Measurements from ENCODE around the gene PCK1. TPM values are rescaled to one million over a fixed set of nuclear protein-coding genes. Genes with fewer than 3 reads are reported as not detected.

Gene PCK1
- total RNA-seq, 2 donors from 2014 or later = not detected

DNA sequence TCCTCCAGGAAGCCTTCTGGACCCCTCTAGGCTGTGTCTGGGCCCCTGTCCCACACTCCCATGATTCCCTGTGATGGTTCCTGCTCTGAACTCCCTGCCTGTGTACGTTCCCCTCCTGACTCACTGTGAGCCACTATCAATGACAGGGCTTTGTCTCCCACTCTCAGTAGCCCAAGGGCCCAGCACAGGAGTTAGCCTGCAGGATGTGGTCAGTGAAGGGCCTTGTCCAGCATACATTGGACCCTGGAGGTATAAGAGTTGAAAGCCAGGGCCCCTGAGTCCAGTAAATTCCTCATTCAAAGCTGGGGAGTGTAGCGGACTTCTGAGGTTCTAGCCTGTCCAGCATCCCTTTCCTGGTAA, 40.3 kb downstream of the PCK1 start:
- TF ChIP-seq, protein P1, sequence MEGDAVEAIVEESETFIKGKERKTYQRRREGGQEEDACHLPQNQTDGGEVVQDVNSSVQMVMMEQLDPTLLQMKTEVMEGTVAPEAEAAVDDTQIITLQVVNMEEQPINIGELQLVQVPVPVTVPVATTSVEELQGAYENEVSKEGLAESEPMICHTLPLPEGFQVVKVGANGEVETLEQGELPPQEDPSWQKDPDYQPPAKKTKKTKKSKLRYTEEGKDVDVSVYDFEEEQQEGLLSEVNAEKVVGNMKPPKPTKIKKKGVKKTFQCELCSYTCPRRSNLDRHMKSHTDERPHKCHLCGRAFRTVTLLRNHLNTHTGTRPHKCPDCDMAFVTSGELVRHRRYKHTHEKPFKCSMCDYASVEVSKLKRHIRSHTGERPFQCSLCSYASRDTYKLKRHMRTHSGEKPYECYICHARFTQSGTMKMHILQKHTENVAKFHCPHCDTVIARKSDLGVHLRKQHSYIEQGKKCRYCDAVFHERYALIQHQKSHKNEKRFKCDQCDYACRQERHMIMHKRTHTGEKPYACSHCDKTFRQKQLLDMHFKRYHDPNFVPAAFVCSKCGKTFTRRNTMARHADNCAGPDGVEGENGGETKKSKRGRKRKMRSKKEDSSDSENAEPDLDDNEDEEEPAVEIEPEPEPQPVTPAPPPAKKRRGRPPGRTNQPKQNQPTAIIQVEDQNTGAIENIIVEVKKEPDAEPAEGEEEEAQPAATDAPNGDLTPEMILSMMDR (conservative IDR thresholded peaks at IDR 0.05) = no peak
- Histone ChIP-seq H3K9ac (ENCODE audit: extremely low read depth, low read length, poor library complexity, severe bottlenecking) (no peak overlapping the region), H3K36me3 (ENCODE audit: control insufficient read depth, insufficient read depth, low read length) (no peaks in the 10 kb centered on the region), H3K27me3 (ENCODE audit: control insufficient read depth, insufficient read depth, low read length, poor library complexity, severe bottlenecking) (no peaks in the 10 kb centered on the region), H3K9me3 (ENCODE audit: control insufficient read depth, low read length) (no peaks in the 10 kb centered on the region), H3K27ac (ENCODE audit: low read depth, low read length) (no peak overlapping the region), H3K4me3 (ENCODE audit: low read length) (no peak overlapping the region), H3K4me1 (ENCODE audit: control insufficient read depth, insufficient read depth, low read length) (no peaks in the 10 kb centered on the region)
- Mint-ChIP-seq H3K4me3 (no peak overlapping the region), H3K27me3 (ENCODE audit: insufficient read depth) (peaks cover 5% of the 10 kb centered on the region), H3K4me1 (peaks cover 5% of the 10 kb centered on the region), H3K36me3 (ENCODE audit: low read depth) (no peaks in the 10 kb centered on the region), H3K27ac (no peak overlapping the region), H3K9me3 (no peaks in the 10 kb centered on the region)
- WGBS, 2 experiments (ENCODE audit: insufficient coverage in 1 of 2, insufficient read length in 1 of 2) = 92% methylated on average over 2 of the region's 2 CpGs
- no peak for DNase-seq

DNA sequence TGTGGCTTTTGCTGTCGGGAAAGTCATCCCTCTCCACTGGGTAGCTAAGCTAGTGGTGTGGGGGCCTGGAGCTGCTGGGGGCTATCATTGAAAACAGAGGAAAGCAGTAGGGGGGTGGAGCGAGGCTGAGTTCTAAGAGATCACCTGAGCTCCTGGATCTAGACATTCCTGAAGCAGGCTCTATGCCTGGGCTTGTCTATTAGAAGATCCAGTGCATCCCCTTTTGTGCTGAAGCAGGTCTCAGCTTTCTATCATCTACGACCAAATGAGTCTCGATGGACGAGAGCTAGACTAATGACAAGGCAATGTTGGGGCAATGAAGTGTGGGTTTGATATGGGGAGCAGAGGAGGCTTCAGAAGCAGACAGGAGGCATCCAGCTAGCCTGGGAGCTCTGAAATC, 40.8 kb downstream of the PCK1 start:
- no peak for DNase-seq
- WGBS, 2 experiments (ENCODE audit: insufficient coverage in 1 of 2, insufficient read length in 1 of 2) = 82 to 88% methylated on average over 4 to 5 of the region's 5 CpGs
- Mint-ChIP-seq H3K4me1 (peaks cover 5% of the 10 kb centered on the region), H3K36me3 (ENCODE audit: low read depth) (no peaks in the 10 kb centered on the region), H3K4me3 (no peak overlapping the region), H3K27me3 (ENCODE audit: insufficient read depth) (peaks cover 6% of the 10 kb centered on the region), H3K9me3 (no peaks in the 10 kb centered on the region), H3K27ac (no peak overlapping the region)
- Histone ChIP-seq H3K27me3 (ENCODE audit: control insufficient read depth, insufficient read depth, low read length, poor library complexity, severe bottlenecking) (no peaks in the 10 kb centered on the region), H3K4me3 (ENCODE audit: low read length) (no peak overlapping the region), H3K36me3 (ENCODE audit: control insufficient read depth, insufficient read depth, low read length) (no peaks in the 10 kb centered on the region), H3K9me3 (ENCODE audit: control insufficient read depth, low read length) (no peaks in the 10 kb centered on the region), H3K27ac (ENCODE audit: low read depth, low read length) (no peak overlapping the region), H3K4me1 (ENCODE audit: control insufficient read depth, insufficient read depth, low read length) (no peaks in the 10 kb centered on the region), H3K9ac (ENCODE audit: extremely low read depth, low read length, poor library complexity, severe bottlenecking) (no peak overlapping the region)
- TF ChIP-seq, protein P1 (conservative IDR thresholded peaks at IDR 0.05) = no peak

DNA sequence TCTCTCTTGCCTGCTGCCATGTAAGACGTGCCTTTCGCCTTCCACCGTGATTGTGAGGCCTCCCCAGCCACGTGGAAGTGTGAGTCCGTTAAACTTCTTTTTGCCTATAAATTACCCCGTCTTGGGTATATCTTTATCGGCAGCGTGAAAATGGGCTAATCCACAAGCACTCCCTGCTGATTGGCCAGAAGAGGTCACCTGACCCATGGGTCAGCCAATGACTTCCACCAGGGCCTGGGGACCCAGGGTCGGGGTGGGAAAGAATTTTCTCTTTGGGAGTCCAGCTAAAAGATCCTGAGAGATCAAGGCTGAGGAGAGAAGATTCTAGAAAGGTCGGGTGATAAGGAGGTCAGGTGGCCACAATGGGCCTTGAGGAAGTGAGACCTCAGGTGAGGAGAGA, 42.2 kb downstream of the PCK1 start:
- DNase-seq = no peak
- TF ChIP-seq, protein P1 (conservative IDR thresholded peaks at IDR 0.05) = no peak
- WGBS, 2 experiments (ENCODE audit: insufficient coverage in 1 of 2, insufficient read length in 1 of 2) = 91 to 93% methylated on average over 10 of the region's 10 CpGs

More for the DNA sequence above, 42.2 kb downstream of the PCK1 start:
- Histone ChIP-seq H3K9me3 (ENCODE audit: control insufficient read depth, low read length) (no peaks in the 10 kb centered on the region), H3K4me3 (ENCODE audit: low read length) (no peak overlapping the region), H3K4me1 (ENCODE audit: control insufficient read depth, insufficient read depth, low read length) (no peaks in the 10 kb centered on the region), H3K27me3 (ENCODE audit: control insufficient read depth, insufficient read depth, low read length, poor library complexity, severe bottlenecking) (no peaks in the 10 kb centered on the region), H3K36me3 (ENCODE audit: control insufficient read depth, insufficient read depth, low read length) (no peaks in the 10 kb centered on the region), H3K9ac (ENCODE audit: extremely low read depth, low read length, poor library complexity, severe bottlenecking) (no peak overlapping the region), H3K27ac (ENCODE audit: low read depth, low read length) (no peak overlapping the region)
- Mint-ChIP-seq H3K27ac (no peak overlapping the region), H3K4me1 (peaks cover 2% of the 10 kb centered on the region), H3K4me3 (no peak overlapping the region), H3K27me3 (ENCODE audit: insufficient read depth) (peaks cover 6% of the 10 kb centered on the region), H3K9me3 (no peaks in the 10 kb centered on the region), H3K36me3 (ENCODE audit: low read depth) (no peaks in the 10 kb centered on the region)

Data from endodermal cell (in vitro differentiated cells).